Epithelial cell of prostate (primary cell): Measurements from ENCODE around the gene ADAD2.
A peak's percentile ranks its signal among the peaks of the same experiment; 100 is the strongest.

Source experiments
- DNase-seq: peaks from one replicate; pipeline ENCODE4 v3.0.0-alpha.2; 2011; ENCODE audit warnings: low read depth, low spot score
- H3K27ac ChIP-seq: fragments of 450-650 bp; 2 replicates; pipeline ENCODE4 v1.5.1; 2017; ENCODE audit warnings: mild to moderate bottlenecking

Gene ADAD2

GRCh38 chr16:84190731-84191388, at the start of gene ADAD2:
ADAD2 (plus strand) TSS chr16:84191157; CDS start chr16:84191231, 74 bp downstream.
- no peak within 1 kb of the TSS for H3K27ac ChIP-seq
- no peak for DNase-seq

- no peak overlapping the region for H3K27ac ChIP-seq
- no peak for DNase-seq
Observed at GRCh38 chr16:84143081-84143480, 47.9 kb upstream of the ADAD2 start.

GRCh38 chr16:84143784-84144199, 47.2 kb upstream of the ADAD2 start:
- DNase-seq, result no peak

GRCh38 chr16:84144209-84144858, 46.6 kb upstream of the ADAD2 start:
- peak overlapping the region; percentile 15 for H3K27ac ChIP-seq
- no peak for DNase-seq

More at GRCh38 chr16:84143784-84144199, 47.2 kb upstream of the ADAD2 start:
- no peak overlapping the region for H3K27ac ChIP-seq

- DNase-seq, result peak; percentile 22
- peak within 1 kb of the TSS; percentile 15 for H3K27ac ChIP-seq
Observed at GRCh38 chr16:84144859-84145639, 45.9 kb upstream of the ADAD2 start, which contains the start of the genes DNAAF1 and HSDL1. DNAAF1 (plus strand) TSS chr16:84145308; CDS start chr16:84145441, 133 bp downstream. HSDL1 (minus strand) TSS chr16:84145177; CDS start chr16:84131321, 13,856 bp downstream.

GRCh38 chr16:84150926-84151325, 40.0 kb upstream of the ADAD2 start:
- DNase-seq, result no peak
- H3K27ac ChIP-seq, result no peak overlapping the region

GRCh38 chr16:84153660-84154214, 37.2 kb upstream of the ADAD2 start:
- H3K27ac ChIP-seq, result no peak overlapping the region
- DNase-seq, result no peak

GRCh38 chr16:84155226-84155625, 35.7 kb upstream of the ADAD2 start:
- no peak overlapping the region for H3K27ac ChIP-seq
- DNase-seq, result no peak

GRCh38 chr16:84155771-84156170, 35.2 kb upstream of the ADAD2 start:
- no peak overlapping the region for H3K27ac ChIP-seq
- no peak for DNase-seq

- H3K27ac ChIP-seq, result no peak overlapping the region
- DNase-seq, result no peak
Observed at GRCh38 chr16:84156342-84156784, 34.6 kb upstream of the ADAD2 start.

- no peak for DNase-seq
- no peak overlapping the region for H3K27ac ChIP-seq
Observed at GRCh38 chr16:84159007-84159406, 31.9 kb upstream of the ADAD2 start.

GRCh38 chr16:84159800-84160199, 31.2 kb upstream of the ADAD2 start:
- no peak overlapping the region for H3K27ac ChIP-seq
- DNase-seq, result no peak

GRCh38 chr16:84161037-84161436, 29.9 kb upstream of the ADAD2 start:
- DNase-seq, result no peak

GRCh38 chr16:84161801-84162200, 29.2 kb upstream of the ADAD2 start:
- no peak overlapping the region for H3K27ac ChIP-seq
- DNase-seq, result no peak

More at GRCh38 chr16:84161037-84161436, 29.9 kb upstream of the ADAD2 start:
- H3K27ac ChIP-seq, result no peak overlapping the region

- H3K27ac ChIP-seq, result no peak overlapping the region
- DNase-seq, result no peak
Observed at GRCh38 chr16:84165746-84166145, 25.2 kb upstream of the ADAD2 start.

- H3K27ac ChIP-seq, result no peak overlapping the region
- no peak for DNase-seq
Observed at GRCh38 chr16:84166796-84167695, 23.9 kb upstream of the ADAD2 start.

GRCh38 chr16:84169765-84170310, 21.1 kb upstream of the ADAD2 start:
- DNase-seq, result no peak
- no peak overlapping the region for H3K27ac ChIP-seq

- no peak for DNase-seq
- no peak overlapping the region for H3K27ac ChIP-seq
Observed at GRCh38 chr16:84174396-84174795, 16.6 kb upstream of the ADAD2 start.
